T-helper 9 cell (primary cell): ENCODE results near the gene TMPRSS11F.

ENCODE experiments used
- DNase-seq: peaks from one replicate; pipeline ENCODE4 v3.0.0-alpha.2; 2020

TMPRSS11F gene

GRCh38 chr4:68077301-68077700 is 52.4 kb downstream of the TMPRSS11F start:
- no peak for DNase-seq

GRCh38 chr4:68076194-68076593 is 53.5 kb downstream of the TMPRSS11F start:
- no peak for DNase-seq

GRCh38 chr4:68074397-68074796 is 55.3 kb downstream of the TMPRSS11F start:
- DNase-seq = no peak

GRCh38 chr4:68070302-68070701 is 59.4 kb downstream of the TMPRSS11F start:
- no peak for DNase-seq

- no peak for DNase-seq
Measured at GRCh38 chr4:68062501-68062900, 67.2 kb downstream of the TMPRSS11F start.

- DNase-seq = no peak
Measured at GRCh38 chr4:68038272-68038671, 91.4 kb downstream of the TMPRSS11F start.

- DNase-seq = no peak
Measured at GRCh38 chr4:68021185-68021584, 108.5 kb downstream of the TMPRSS11F start.

GRCh38 chr4:68011684-68012083 is 118.0 kb downstream of the TMPRSS11F start:
- DNase-seq = no peak
